AG09309 (cell line): ENCODE data around the gene ADO.
A peak's percentile ranks its signal among the peaks of the same experiment; 100 is the strongest.
"Not testable (repeated sequence)": the region's sequence is repeated elsewhere in the genome, so short reads cannot be mapped to it uniquely, and the experiment has no call there.

Source experiments
- DNase-seq: peaks from one replicate; pipeline ENCODE4 v3.0.0-alpha.2; 2010; ENCODE audit warnings: low read depth
- H3K4me3 ChIP-seq: 2 replicates; pipeline ENCODE4 v1.5.1; 2011; ENCODE audit warnings: mild to moderate bottlenecking, low read depth, low read length, moderate library complexity; ENCODE audit not compliant: control insufficient read depth
- CTCF ChIP-seq: IDR thresholded peaks from 2 replicates; pipeline ENCODE4 v1.5.1; 2011; ENCODE audit warnings: mild to moderate bottlenecking, low read depth, low read length, inconsistent platforms; ENCODE audit not compliant: insufficient read depth, control insufficient read depth; ENCODE audit errors: missing control alignments

The ADO gene

GRCh38 chr10:62778125-62778524, 26.4 kb upstream of the ADO start:
- no peak for DNase-seq
- TF ChIP-seq CTCF = no peak
- no peak overlapping the region for H3K4me3 ChIP-seq

DNA sequence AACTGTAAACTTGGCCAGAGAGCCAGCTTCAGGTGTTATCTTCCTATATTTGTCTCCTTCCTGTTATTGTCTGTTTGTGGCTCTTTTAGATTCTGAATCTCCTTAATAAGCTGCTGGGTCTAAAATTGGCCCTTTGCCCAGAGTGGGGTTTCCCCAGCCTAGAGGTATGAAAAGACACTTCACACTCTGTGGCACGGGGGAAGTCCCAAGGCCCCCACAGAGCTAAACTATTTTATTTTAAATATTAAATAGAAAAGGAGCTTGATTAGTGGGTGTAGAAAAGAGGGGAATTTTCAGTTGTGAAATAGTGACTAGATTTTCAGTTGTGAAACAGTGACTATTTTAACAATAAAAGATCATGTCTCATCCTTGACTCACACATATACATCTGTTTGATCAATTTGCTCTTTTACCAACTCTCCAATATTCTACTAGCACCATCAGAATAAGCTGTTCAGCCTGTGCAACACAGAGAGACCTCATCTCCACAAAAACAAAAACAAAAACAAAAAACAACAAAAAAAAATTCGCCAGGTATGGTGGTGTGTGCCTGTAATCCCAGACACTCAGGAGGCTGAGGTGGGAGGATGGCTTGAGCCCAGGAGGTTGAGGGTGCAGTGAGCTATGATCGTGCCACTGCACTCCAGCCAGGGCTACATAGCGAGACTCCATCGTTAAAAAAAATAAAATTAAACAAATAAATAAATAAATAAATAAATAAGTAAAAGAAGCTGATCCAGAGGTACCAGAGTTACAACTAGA, 24.9 kb upstream of the ADO start:
- DNase-seq = peak; percentile 10

GRCh38 chr10:62784537-62784936, 20.0 kb upstream of the ADO start:
- H3K4me3 ChIP-seq, DNase-seq: not testable (repeated sequence)

More for the DNA sequence above, 24.9 kb upstream of the ADO start:
- no peak overlapping the region for H3K4me3 ChIP-seq
- no peak for TF ChIP-seq CTCF

DNA sequence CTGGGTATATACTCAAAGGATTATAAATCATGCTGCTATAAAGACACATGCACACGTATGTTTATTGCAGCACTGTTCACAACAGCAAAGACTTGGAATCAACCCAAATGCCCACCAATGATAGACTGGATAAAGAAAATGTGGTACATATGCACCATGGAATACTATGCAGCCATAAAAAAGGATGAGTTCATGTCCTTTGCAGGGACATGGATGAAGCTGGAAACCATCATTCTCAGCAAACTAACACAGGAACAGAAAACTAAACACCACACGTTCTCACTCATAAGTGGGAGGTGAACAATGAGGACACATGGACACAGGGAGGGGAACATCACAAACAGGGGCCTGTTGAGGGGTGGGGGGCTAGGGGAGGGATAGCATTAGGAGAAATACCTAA, 16.2 kb upstream of the ADO start:
- not testable (repeated sequence) for H3K4me3 ChIP-seq, DNase-seq

GRCh38 chr10:62788861-62789467, 15.6 kb upstream of the ADO start:
- TF ChIP-seq CTCF = no peak
- no peak overlapping the region for H3K4me3 ChIP-seq
- DNase-seq = no peak

DNA sequence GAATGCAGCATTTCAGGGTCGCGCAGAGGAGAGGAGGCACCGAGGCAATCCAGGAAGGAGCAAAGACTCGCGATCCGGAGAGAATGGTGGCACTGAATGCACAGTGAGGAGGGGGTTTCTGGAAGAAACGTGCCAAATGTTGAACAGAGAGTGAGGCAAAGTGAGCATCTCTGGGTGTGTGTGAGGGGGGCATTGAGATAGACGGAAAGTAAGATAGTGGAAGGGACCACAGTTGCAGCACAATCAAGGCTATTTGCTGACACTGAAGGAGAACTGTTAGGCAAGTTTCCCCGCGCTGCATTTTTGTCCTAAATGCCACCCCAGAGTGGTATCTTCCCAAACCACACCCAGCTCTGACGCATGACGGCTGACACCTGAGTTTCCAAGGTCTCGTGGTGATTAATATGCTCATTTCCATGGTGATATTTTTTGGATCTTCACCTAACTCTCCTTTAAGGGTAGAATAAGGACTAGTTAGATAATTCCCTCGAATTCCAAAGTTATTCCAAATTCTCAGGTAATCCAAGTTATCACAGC, 14.4 kb upstream of the ADO start:
- H3K4me3 ChIP-seq = no peak overlapping the region
- no peak for TF ChIP-seq CTCF
- DNase-seq = no peak

DNA sequence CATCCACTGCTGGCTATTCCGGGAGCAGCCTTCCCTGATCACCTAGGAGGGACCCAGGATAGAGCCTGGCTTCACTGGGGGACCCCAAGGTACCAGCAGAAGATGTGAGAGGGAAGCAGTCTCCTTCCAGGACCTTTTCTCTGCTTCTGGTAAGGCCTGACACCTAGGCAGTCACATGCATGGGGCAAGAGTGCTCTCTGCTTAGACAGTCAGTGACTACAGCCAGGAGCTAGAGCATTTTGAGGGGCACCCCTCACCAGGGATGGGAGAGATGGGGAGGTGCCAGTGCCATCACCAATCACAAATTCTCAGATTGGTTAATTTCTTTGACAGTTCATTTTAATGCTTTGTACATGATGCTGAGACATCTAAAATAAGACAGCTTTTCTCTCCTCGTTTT, 13.9 kb upstream of the ADO start:
- no peak for DNase-seq
- H3K4me3 ChIP-seq = no peak overlapping the region
- TF ChIP-seq CTCF = no peak
